Body of pancreas (tissue), 4 donors: Measurements from ENCODE around the gene EPHB2. TPM values are rescaled to one million over a fixed set of nuclear protein-coding genes. Genes with fewer than 3 reads are reported as not detected.

Source experiments
- ATAC-seq: fragments of 150-250 bp; one replicate; pipeline ENCODE4 v1.9.1; 2016
- DNase-seq, 4 donors: peaks; one replicate each; pipeline ENCODE4 v3.0.0-alpha.2; 2019
- H3K27ac ChIP-seq, 4 donors: fragments of 200-600 bp; sonication (generic); 1 replicate in 3 of 4; 2 replicates in 1 of 4; pipeline versions ENCODE4 v1.5.1 to v1.6.1; 2016 to 2019; ENCODE audit warnings: mild to moderate bottlenecking in 1 of 4, mixed read lengths in 1 of 4, moderate library complexity in 1 of 4
- H3K27me3 ChIP-seq, 2 donors: fragments of 200-600 bp; sonication (generic); one replicate each; pipeline ENCODE4 v1.6.0; 2016; ENCODE audit warnings: mild to moderate bottlenecking in 1 of 2
- H3K36me3 ChIP-seq, 2 donors: fragments of 200-600 bp; sonication (generic); replicated peaks in 1 of 2; 2 replicates each; pipeline ENCODE4 v1.5.1; 2016; ENCODE audit warnings: low read depth in 2 of 2; ENCODE audit not compliant: insufficient read depth in 1 of 2
- H3K4me1 ChIP-seq: fragments of 200-600 bp; sonication (generic); one replicate; pipeline ENCODE4 v1.6.0; 2016
- H3K4me3 ChIP-seq, 2 donors: fragments of 200-600 bp; sonication (generic); 1 replicate in 1 of 2; 2 replicates in 1 of 2; pipeline ENCODE4 v1.5.1; 2016 to 2019
- H3K9me3 ChIP-seq, 3 donors: fragments of 200-600 bp; sonication (generic); 1 replicate in 2 of 3; 2 replicates in 1 of 3; pipeline ENCODE4 v1.5.1; 2016
- CTCF ChIP-seq, 7 experiments: fragments of 450-650 bp in 4 of 7; fragments of 200-600 bp in 3 of 7; sonication (generic) in 3 of 7; IDR thresholded peaks; one replicate each; pipeline ENCODE4 v1.5.1; 2016 to 2019; ENCODE audit warnings: antibody characterized with exemption in 7 of 7
- POLR2A ChIP-seq, 3 donors: fragments of 450-650 bp; IDR thresholded peaks; one replicate each; pipeline ENCODE4 v1.6.1; 2016; ENCODE audit warnings: antibody characterized with exemption in 3 of 3, mild to moderate bottlenecking in 2 of 3
- WGBS, 2 donors: methylation state at CpG; one replicate each; pipeline ENCODE4 v1.1.5; 2017; 5-methylcytosine and 5-hydroxymethylcytosine counted together
- intact Hi-C: fragments of 100-400 bp; cut with DNase I; formaldehyde crosslinking; loops from one replicate; pipeline ENCODE4 v1.15.1; 2023
- total RNA-seq, 2 donors: library from RNA; depleted of rRNA; stranded (reverse); fragments of >200 nt; gene quantifications; one replicate each; pipeline ENCODE4 v1.1.0, GENCODE V29; 2016

The EPHB2 gene
- total RNA-seq, 2 donors from 2014 or later: 2.9 to 7.9 TPM

GRCh38 chr1:22767852-22768251, 57.2 kb downstream of the EPHB2 start:
- Histone ChIP-seq H3K27me3 (no peaks in the 10 kb centered on the region), H3K36me3 (no peaks in the 10 kb centered on the region), H3K9me3 (no peaks in the 10 kb centered on the region), H3K4me3 (no peak overlapping the region), H3K4me1 (no peaks in the 10 kb centered on the region), H3K27ac (no peak overlapping the region)
- 92 to 95% methylated on average over 8 to 9 of the region's 9 CpGs for WGBS, 2 donors
- ATAC-seq (no peak), DNase-seq (no peak)
- TF ChIP-seq CTCF (IDR thresholded peaks at IDR 0.05) (no peak), POLR2A (IDR thresholded peaks at IDR 0.05) (no peak)
- intact Hi-C loops: no loop called here

GRCh38 chr1:22769932-22770331, 59.3 kb downstream of the EPHB2 start:
- no peaks in the 10 kb centered on the region for H3K36me3 ChIP-seq
- H3K27ac ChIP-seq: no peak overlapping the region
- intact Hi-C loops: no loop called here
- H3K9me3 ChIP-seq: no peaks in the 10 kb centered on the region
- no peak for DNase-seq
- no peak overlapping the region for H3K4me3 ChIP-seq
- no peaks in the 10 kb centered on the region for H3K27me3 ChIP-seq
- TF ChIP-seq CTCF (IDR thresholded peaks at IDR 0.05): no peak
- no peak for TF ChIP-seq POLR2A (IDR thresholded peaks at IDR 0.05)
- WGBS, 2 donors: 85 to 93% methylated on average over 6 of the region's 6 CpGs
- H3K4me1 ChIP-seq: no peaks in the 10 kb centered on the region
- no peak for ATAC-seq

GRCh38 chr1:22772014-22772413, 61.4 kb downstream of the EPHB2 start:
- no peaks in the 10 kb centered on the region for H3K27me3 ChIP-seq
- TF ChIP-seq CTCF (IDR thresholded peaks at IDR 0.05) (no peak), POLR2A (IDR thresholded peaks at IDR 0.05) (no peak)
- DNase-seq: no peak

GRCh38 chr1:22773981-22774832, 63.6 kb downstream of the EPHB2 start:
- Histone ChIP-seq H3K27me3 (no peaks in the 10 kb centered on the region), H3K27ac (no peak overlapping the region), H3K36me3 (no peaks in the 10 kb centered on the region), H3K4me1 (no peaks in the 10 kb centered on the region), H3K9me3 (no peaks in the 10 kb centered on the region), H3K4me3 (no peak overlapping the region)
- DNase-seq (peak in 3 of 4 donors; percentile 27 to 42 (median 31)), ATAC-seq (no peak)
- TF ChIP-seq POLR2A (IDR thresholded peaks at IDR 0.05) (no peak), CTCF (IDR thresholded peaks at IDR 0.05) (no peak)
- 74% methylated on average over 17 of the region's 17 CpGs for WGBS, 2 donors
- intact Hi-C loops: no loop called here

More at GRCh38 chr1:22772014-22772413, 61.4 kb downstream of the EPHB2 start:
- intact Hi-C loops: no loop called here
- WGBS, 2 donors: 63 to 73% methylated on average over 10 to 13 of the region's 13 CpGs
- ATAC-seq: no peak
- H3K4me3 ChIP-seq: no peak overlapping the region
- H3K27ac ChIP-seq: no peak overlapping the region
- no peaks in the 10 kb centered on the region for H3K36me3 ChIP-seq
- no peaks in the 10 kb centered on the region for H3K4me1 ChIP-seq
- H3K9me3 ChIP-seq: no peaks in the 10 kb centered on the region

GRCh38 chr1:22774833-22775182, 64.2 kb downstream of the EPHB2 start:
- no peak overlapping the region for H3K27ac ChIP-seq
- H3K9me3 ChIP-seq: no peaks in the 10 kb centered on the region
- H3K4me1 ChIP-seq: no peaks in the 10 kb centered on the region
- intact Hi-C loops: no loop called here
- TF ChIP-seq CTCF (IDR thresholded peaks at IDR 0.05): no peak
- no peak for TF ChIP-seq POLR2A (IDR thresholded peaks at IDR 0.05)
- no peaks in the 10 kb centered on the region for H3K27me3 ChIP-seq
- no peak for DNase-seq
- no peak for ATAC-seq
- no peak overlapping the region for H3K4me3 ChIP-seq
- no peaks in the 10 kb centered on the region for H3K36me3 ChIP-seq
